SK-N-SH (cell line): Measurements from ENCODE around the gene CDK1. TPM values are rescaled to one million over a fixed set of nuclear protein-coding genes. Genes with fewer than 3 reads are reported as not detected.

Experiments
- CTCF ChIA-PET: fragments of 300-600, 350-600 bp; formaldehyde crosslinking; extraction: SDS; loops from one replicate; lab custom pipeline; 2021; lab: Yijun Ruan, JAX
- POLR2A ChIA-PET: fragments of 350-600 bp; sonication (Branson Sonifier 250); formaldehyde crosslinking; extraction: SDS; loops from one replicate; lab custom pipeline; 2020; ENCODE audit warnings: antibody characterized with exemption, inconsistent platforms; lab: Yijun Ruan, JAX
- DNase-seq: peaks from one replicate; pipeline ENCODE4 v3.0.0; 2012
- H2AFZ ChIP-seq: fragments of 200-600 bp; sonication (generic); 2 replicates; pipeline ENCODE4 v1.8.1; 2016; ENCODE audit warnings: antibody characterized with exemption, mild to moderate bottlenecking, low read depth
- H3F3A ChIP-seq: fragments of 200-600 bp; sonication (generic); replicated peaks from 2 replicates; pipeline ENCODE3; 2016; ENCODE audit warnings: antibody characterized with exemption, mild to moderate bottlenecking; ENCODE audit not compliant: insufficient read depth
- H3K27ac ChIP-seq, 2 experiments: fragments of 200-500 bp in 1 of 2; fragments of 200-600 bp in 1 of 2; sonication (Bioruptor generic) in 1 of 2; sonication (generic), shearing (Covaris generic) in 1 of 2; 2 replicates each; pipeline versions ENCODE4 v1.5.1 to v1.6.1; 2014 to 2016; ENCODE audit warnings: low read depth in 2 of 2, inconsistent platforms in 1 of 2, low read length in 1 of 2, mild to moderate bottlenecking in 1 of 2, mixed read lengths in 1 of 2
- H3K27me3 ChIP-seq: fragments of 200-600 bp; sonication (generic), shearing (Covaris generic); 2 replicates; pipeline ENCODE4 v1.6.1; 2016; ENCODE audit warnings: mixed run types; ENCODE audit not compliant: insufficient read depth
- H3K36me3 ChIP-seq, 2 experiments: fragments of 200-500 bp in 1 of 2; fragments of 200-600 bp in 1 of 2; sonication (Bioruptor generic) in 1 of 2; sonication (generic) in 1 of 2; replicated peaks in 1 of 2; 2 replicates each; pipeline versions ENCODE3 to v1.5.1; 2014 to 2016; ENCODE audit warnings: low read length in 1 of 2, mild to moderate bottlenecking in 1 of 2; ENCODE audit not compliant: insufficient read depth in 2 of 2, control insufficient read depth in 1 of 2
- H3K4me1 ChIP-seq, 2 experiments: fragments of 200-500 bp in 1 of 2; fragments of 200-600 bp in 1 of 2; sonication (Bioruptor generic) in 1 of 2; sonication (generic), shearing (Covaris generic) in 1 of 2; 2 replicates each; pipeline versions ENCODE4 v1.5.1 to v1.6.1; 2014 to 2016; ENCODE audit warnings: low read depth in 1 of 2, low read length in 1 of 2, mixed run types in 1 of 2; ENCODE audit not compliant: insufficient read depth in 2 of 2, control insufficient read depth in 1 of 2
- H3K4me2 ChIP-seq: fragments of 200-600 bp; sonication (generic), shearing (Covaris generic); 2 replicates; pipeline ENCODE4 v1.6.1; 2017; ENCODE audit warnings: mixed run types
- H3K4me3 ChIP-seq, 2 experiments: fragments of 200-500 bp in 1 of 2; fragments of 200-600 bp in 1 of 2; sonication (Bioruptor generic) in 1 of 2; sonication (generic), shearing (Covaris generic) in 1 of 2; 2 replicates each; pipeline versions ENCODE4 v1.5.1 to v1.8.1; 2014 to 2016; ENCODE audit warnings: low read depth in 2 of 2, inconsistent platforms in 1 of 2, low read length in 1 of 2, mild to moderate bottlenecking in 1 of 2, mixed read lengths in 1 of 2, moderate library complexity in 1 of 2
- H3K79me2 ChIP-seq: fragments of 200-600 bp; sonication (generic); 2 replicates; pipeline ENCODE4 v1.8.1; 2017; ENCODE audit warnings: mild to moderate bottlenecking; ENCODE audit not compliant: insufficient read depth
- H3K9ac ChIP-seq: fragments of 200-600 bp; sonication (generic); 2 replicates; pipeline ENCODE4 v1.6.1; 2017; ENCODE audit warnings: mixed run types
- H3K9me2 ChIP-seq: fragments of 200-600 bp; sonication (generic); 2 replicates; pipeline ENCODE4 v1.6.1; 2017; ENCODE audit warnings: mixed run types
- H3K9me3 ChIP-seq: fragments of 200-600 bp; sonication (generic); 2 replicates; pipeline ENCODE4 v1.6.1; 2017; ENCODE audit warnings: mixed run types, mild to moderate bottlenecking, moderate library complexity
- H4K20me1 ChIP-seq: fragments of 200-600 bp; sonication (generic); 2 replicates; pipeline ENCODE4 v1.6.1; 2017; ENCODE audit warnings: mild to moderate bottlenecking, mixed run types; ENCODE audit not compliant: insufficient read depth
- FOXJ3 ChIP-seq: sonication (generic); formaldehyde crosslinking; IDR thresholded peaks from 2 replicates; pipeline ENCODE4 v1.5.1; 2020; ENCODE audit warnings: mild to moderate bottlenecking, missing genetic modification reagents
- FOXM1 ChIP-seq: IDR thresholded peaks from 2 replicates; pipeline ENCODE4 v1.4.0; 2012; ENCODE audit warnings: low read depth, mild to moderate bottlenecking
- GABPA ChIP-seq: IDR thresholded peaks from 2 replicates; pipeline ENCODE4 v1.4.0; 2012; ENCODE audit warnings: low read depth, mild to moderate bottlenecking
- MAX ChIP-seq: IDR thresholded peaks from 2 replicates; pipeline ENCODE4 v1.4.0; 2012; ENCODE audit warnings: low read depth
- NRF1 ChIP-seq: IDR thresholded peaks from 2 replicates; pipeline ENCODE4 v1.6.1; 2012; ENCODE audit warnings: low read depth, mild to moderate bottlenecking, low read length
- PBX3 ChIP-seq: IDR thresholded peaks from 2 replicates; pipeline ENCODE4; 2012
- POLR2AphosphoS5 ChIP-seq: IDR thresholded peaks from 2 replicates; pipeline ENCODE4 v1.6.1; 2012; ENCODE audit warnings: low read depth, low read length
- RAD21 ChIP-seq: IDR thresholded peaks from 2 replicates; pipeline ENCODE4 v1.6.1; 2012; ENCODE audit warnings: mild to moderate bottlenecking, low read length
- RCOR1 ChIP-seq: fragments of 150-350 bp; IDR thresholded peaks from 2 replicates; pipeline ENCODE4 v1.6.1; 2017; ENCODE audit warnings: antibody characterized with exemption, low read length
- SIN3A ChIP-seq: IDR thresholded peaks from 2 replicates; pipeline ENCODE4 v1.6.1; 2012; ENCODE audit warnings: low read depth, mild to moderate bottlenecking, low read length, moderate library complexity, borderline replicate concordance
- TAF1 ChIP-seq: IDR thresholded peaks from 2 replicates; pipeline ENCODE4 v1.6.1; 2012; ENCODE audit warnings: low read depth, mild to moderate bottlenecking, low read length, moderate library complexity, borderline replicate concordance
- TCF12 ChIP-seq: IDR thresholded peaks from 2 replicates; pipeline ENCODE4 v1.4.0; 2012
- USF1 ChIP-seq: IDR thresholded peaks from 2 replicates; pipeline ENCODE4 v1.4.0; 2012; ENCODE audit warnings: low read depth, borderline replicate concordance
- ZBTB33 ChIP-seq: IDR thresholded peaks from 2 replicates; pipeline ENCODE4 v1.4.0; 2012; ENCODE audit warnings: low read depth, borderline replicate concordance
- WGBS: methylation state at CpG from one replicate; pipeline ENCODE4 v1.1.6; 2017; ENCODE audit warnings: low lambda C conversion rate; 5-methylcytosine and 5-hydroxymethylcytosine counted together
- polyA plus RNA-seq, 3 experiments: library from polyadenylated mRNA; depleted of rRNA; stranded (reverse); fragments of >200 nt; gene quantifications; 2 replicates each; pipeline ENCODE4 v1.2.3, GENCODE V29; 2012

Gene CDK1
- polyA plus RNA-seq, 1 of the 3 experiments (the other 2 are of a cell fraction): 20.8 TPM

- Histone ChIP-seq H3K9ac (no peak overlapping the region), H3K9me2 (no peaks in the 10 kb centered on the region), H3K79me2 (no peaks in the 10 kb centered on the region), H3K36me3 (no peaks in the 10 kb centered on the region), H2AFZ (no peak overlapping the region), H3K27ac (no peak overlapping the region), H3K4me1 (peaks cover 4 to 7% of the 10 kb centered on the region in 2 experiments; a peak in 3 of 4 replicates), H3K27me3 (no peaks in the 10 kb centered on the region), H3K9me3 (no peaks in the 10 kb centered on the region), H3K4me3 (no peak overlapping the region), H3K4me2 (no peak overlapping the region), H4K20me1 (no peaks in the 10 kb centered on the region), H3F3A (no peaks in the 10 kb centered on the region)
- no peak for DNase-seq
- WGBS: 88% methylated on average over 5 of the region's 5 CpGs
- CTCF ChIA-PET: no interaction called here
- POLR2A ChIA-PET: no interaction called here
- no peak for TF ChIP-seq RAD21
- no peak for TF ChIP-seq POLR2AphosphoS5
- no peak for TF ChIP-seq MAX
- no peak for TF ChIP-seq ZBTB33
- TF ChIP-seq USF1: no peak
- no peak for TF ChIP-seq GABPA
- no peak for TF ChIP-seq SIN3A
- TF ChIP-seq FOXM1: no peak
Observed at GRCh38 chr10:60753817-60754216, 24.5 kb upstream of the CDK1 start.

GRCh38 chr10:60757420-60757895 lies 20.8 kb upstream of the CDK1 start:
- no peaks in the 10 kb centered on the region for H3K9me2 ChIP-seq
- ChIA-PET CTCF (interaction anchor here (0.8 to 1.3 kb wide), 4 partner anchors 9 to 29 kb away, joined by 3 to 4 read pairs (median 3); no protein-coding TSS in a partner anchor), POLR2A (no interaction called here)
- WGBS: 33% methylated on average over 3 of the region's 3 CpGs
- H3K79me2 ChIP-seq: no peaks in the 10 kb centered on the region
- H4K20me1 ChIP-seq: no peaks in the 10 kb centered on the region
- no peak overlapping the region for H3K4me3 ChIP-seq
- H3K9ac ChIP-seq: no peak overlapping the region
- H3K9me3 ChIP-seq: no peaks in the 10 kb centered on the region
- H3K4me1 ChIP-seq: peaks cover 4 to 7% of the 10 kb centered on the region in 2 experiments; a peak in 3 of 4 replicates
- DNase-seq: no peak
- no peaks in the 10 kb centered on the region for H3K36me3 ChIP-seq
- no peak overlapping the region; the same call in 1 of the 2 replicates for H2AFZ ChIP-seq
- H3K27me3 ChIP-seq: no peaks in the 10 kb centered on the region
- H3F3A ChIP-seq: no peaks in the 10 kb centered on the region
- TF ChIP-seq NRF1 (no peak), TCF12 (peak; percentile 38; the same call in 1 of the 2 replicates), SIN3A (no peak), RCOR1 (0 out of 2 replicates have a peak, but pooled peaks have one; percentile 12), PBX3 (0 out of 2 replicates have a peak, but pooled peaks have one; percentile 13), TAF1 (no peak), FOXJ3 (CRISPR knock-in tag) (no peak)
- TF ChIP-seq, all 33 proteins: peak for 3
- Histone ChIP-seq H3K4me2 (no peak overlapping the region; the same call in 1 of the 2 replicates), H3K27ac (peak overlapping the region in 1 of 2 experiments; percentile 47; a peak in 1 of 4 replicates)
